Measurements from ENCODE around the gene DESI2. TPM values are rescaled to one million over a fixed set of nuclear protein-coding genes. Genes with fewer than 3 reads are reported as not detected.

Gene DESI2
- total RNA-seq, 3 donors from 2014 or later = 27.5 to 36.3 (median 31.1) TPM

DNA sequence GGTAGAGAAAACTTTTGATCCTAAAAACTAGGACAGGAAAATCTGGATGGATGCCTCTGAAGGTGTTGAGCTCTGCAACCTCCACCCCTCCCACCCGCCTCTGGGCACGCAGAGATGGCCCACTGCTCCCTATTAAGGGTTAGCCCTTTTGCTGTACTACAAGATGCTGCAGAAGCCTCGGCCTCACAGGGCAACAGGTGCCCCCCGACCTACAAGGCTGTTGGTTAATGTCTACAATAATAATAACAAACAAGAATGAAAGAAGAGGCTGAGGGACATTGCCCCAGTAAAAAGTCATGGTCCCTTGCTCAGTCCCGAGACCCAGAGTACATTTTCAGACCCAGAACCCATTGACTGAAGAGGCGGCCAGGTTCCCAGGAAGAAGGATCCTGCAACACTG lies 7.5 kb upstream of the DESI2 start:
- H3K4me3 ChIP-seq = no peak overlapping the region
- H3K9me3 ChIP-seq = no peaks in the 10 kb centered on the region
- H3K27ac ChIP-seq = no peak overlapping the region
- intact Hi-C loops (cut with DNase I; ENCODE audit: low total_unique reads) = no loop called here
- DNase-seq (ENCODE audit: low spot score in 2 of 2) = no peak
- H3K4me1 ChIP-seq = no peaks in the 10 kb centered on the region
- TF ChIP-seq POLR2AphosphoS5 (IDR thresholded peaks at IDR 0.05) (no peak), POLR2A (IDR thresholded peaks at IDR 0.05) (no peak)
- TF ChIP-seq, protein P1, sequence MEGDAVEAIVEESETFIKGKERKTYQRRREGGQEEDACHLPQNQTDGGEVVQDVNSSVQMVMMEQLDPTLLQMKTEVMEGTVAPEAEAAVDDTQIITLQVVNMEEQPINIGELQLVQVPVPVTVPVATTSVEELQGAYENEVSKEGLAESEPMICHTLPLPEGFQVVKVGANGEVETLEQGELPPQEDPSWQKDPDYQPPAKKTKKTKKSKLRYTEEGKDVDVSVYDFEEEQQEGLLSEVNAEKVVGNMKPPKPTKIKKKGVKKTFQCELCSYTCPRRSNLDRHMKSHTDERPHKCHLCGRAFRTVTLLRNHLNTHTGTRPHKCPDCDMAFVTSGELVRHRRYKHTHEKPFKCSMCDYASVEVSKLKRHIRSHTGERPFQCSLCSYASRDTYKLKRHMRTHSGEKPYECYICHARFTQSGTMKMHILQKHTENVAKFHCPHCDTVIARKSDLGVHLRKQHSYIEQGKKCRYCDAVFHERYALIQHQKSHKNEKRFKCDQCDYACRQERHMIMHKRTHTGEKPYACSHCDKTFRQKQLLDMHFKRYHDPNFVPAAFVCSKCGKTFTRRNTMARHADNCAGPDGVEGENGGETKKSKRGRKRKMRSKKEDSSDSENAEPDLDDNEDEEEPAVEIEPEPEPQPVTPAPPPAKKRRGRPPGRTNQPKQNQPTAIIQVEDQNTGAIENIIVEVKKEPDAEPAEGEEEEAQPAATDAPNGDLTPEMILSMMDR (IDR thresholded peaks at IDR 0.05) = no peak
- no peaks in the 10 kb centered on the region for H3K27me3 ChIP-seq
- no peaks in the 10 kb centered on the region for H3K36me3 ChIP-seq

DNA sequence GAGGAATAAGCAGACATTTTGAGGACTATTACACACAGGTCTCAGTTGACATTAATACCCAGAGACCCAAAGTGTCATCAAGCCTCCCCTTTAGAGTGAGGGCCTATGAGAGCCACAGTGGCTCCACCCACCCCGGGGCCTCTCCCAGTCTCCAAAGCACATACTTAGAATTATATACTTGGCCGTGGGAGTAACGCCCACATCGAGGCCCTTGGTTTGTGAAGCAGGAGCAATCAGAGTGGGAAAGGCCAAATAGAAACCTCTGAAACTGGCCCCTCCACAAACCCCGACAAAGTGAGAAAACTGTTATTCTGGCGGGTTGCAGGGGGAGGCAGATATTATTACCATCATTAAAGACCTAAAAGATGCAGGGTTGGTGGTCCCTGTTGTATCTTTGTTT lies 7.0 kb upstream of the DESI2 start:
- no peaks in the 10 kb centered on the region for H3K4me1 ChIP-seq
- H3K4me3 ChIP-seq = no peak overlapping the region
- no peaks in the 10 kb centered on the region for H3K36me3 ChIP-seq
- H3K9me3 ChIP-seq = no peaks in the 10 kb centered on the region
- no peak for TF ChIP-seq POLR2A (IDR thresholded peaks at IDR 0.05)
- TF ChIP-seq, protein P1 (IDR thresholded peaks at IDR 0.05) = no peak
- TF ChIP-seq POLR2AphosphoS5 (IDR thresholded peaks at IDR 0.05) = no peak
- H3K27ac ChIP-seq = no peak overlapping the region
- H3K27me3 ChIP-seq = no peaks in the 10 kb centered on the region
- intact Hi-C loops (cut with DNase I; ENCODE audit: low total_unique reads) = no loop called here
- no peak for DNase-seq (ENCODE audit: low spot score in 2 of 2)

DNA sequence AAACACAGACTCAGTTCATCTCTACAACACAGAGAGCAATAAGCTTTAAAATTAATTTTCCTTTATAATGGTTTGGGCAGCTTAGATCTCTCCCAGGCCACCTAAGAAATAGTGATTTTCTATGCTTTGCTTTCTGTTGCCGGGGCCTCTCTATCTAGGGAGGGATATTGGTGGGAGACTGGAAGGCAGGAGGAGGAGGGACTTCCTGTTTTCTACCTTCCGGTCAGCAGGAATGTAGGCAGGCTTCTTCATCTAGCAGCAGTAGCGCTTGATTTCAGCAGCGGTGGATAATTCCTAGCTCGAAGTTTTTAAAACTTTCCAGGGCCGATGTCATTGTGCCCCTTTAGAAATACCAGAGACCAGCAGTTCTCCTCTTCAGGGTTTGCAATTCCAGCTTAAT lies 5.1 kb upstream of the DESI2 start:
- H3K27me3 ChIP-seq = no peaks in the 10 kb centered on the region
- TF ChIP-seq POLR2AphosphoS5 (IDR thresholded peaks at IDR 0.05) (no peak), POLR2A (IDR thresholded peaks at IDR 0.05) (no peak)
- TF ChIP-seq, protein P1 (IDR thresholded peaks at IDR 0.05) = no peak
- no peak overlapping the region for H3K4me3 ChIP-seq
- intact Hi-C loops (cut with DNase I; ENCODE audit: low total_unique reads) = no loop called here
- H3K36me3 ChIP-seq = no peaks in the 10 kb centered on the region
- H3K4me1 ChIP-seq = no peaks in the 10 kb centered on the region
- no peak for DNase-seq (ENCODE audit: low spot score in 2 of 2)
- H3K9me3 ChIP-seq = no peaks in the 10 kb centered on the region
- no peak overlapping the region for H3K27ac ChIP-seq

DNA sequence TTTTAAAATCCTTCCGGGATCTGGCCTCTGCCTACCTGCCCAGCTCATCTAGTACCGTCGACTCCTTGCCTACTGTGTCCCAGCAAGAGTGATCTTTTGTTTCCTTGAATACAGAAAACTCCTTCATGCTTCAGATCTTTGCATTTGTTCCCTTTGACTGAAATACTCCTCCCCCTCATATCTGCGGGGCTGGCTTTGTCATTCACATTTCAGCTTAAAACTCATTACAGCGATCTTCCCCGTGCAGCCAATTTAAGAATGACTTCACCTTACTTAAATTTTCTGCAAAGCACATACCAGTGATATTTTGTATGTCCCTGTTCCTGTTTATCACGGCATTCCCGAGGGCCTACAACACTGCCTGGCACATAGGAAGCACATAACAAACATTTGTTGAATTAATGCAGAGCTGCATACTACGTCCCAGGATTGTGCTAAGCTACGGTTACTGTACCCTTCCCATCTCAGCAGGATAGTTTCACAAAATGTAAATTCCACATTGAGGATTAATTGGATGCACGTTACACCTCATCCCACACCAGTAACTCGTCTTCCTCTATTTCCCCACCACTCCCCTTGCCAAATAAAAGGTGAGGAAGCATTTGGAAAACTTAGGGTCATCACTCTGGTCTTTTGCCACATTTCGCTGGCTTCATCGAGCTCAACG lies 837 bp upstream of the DESI2 start:
- H3K27me3 ChIP-seq = no peaks in the 10 kb centered on the region
- no peaks in the 10 kb centered on the region for H3K9me3 ChIP-seq
- TF ChIP-seq POLR2AphosphoS5 (IDR thresholded peaks at IDR 0.05) (peak in 1 of 3 donors; percentile 6), POLR2A (IDR thresholded peaks at IDR 0.05) (no peak)
- H3K36me3 ChIP-seq = no peaks in the 10 kb centered on the region
- intact Hi-C loops (cut with DNase I; ENCODE audit: low total_unique reads) = no loop called here
- H3K4me3 ChIP-seq = peak overlapping the region; percentile 85 to 95 (median 92)
- peak overlapping the region; percentile 95 to 96 for H3K27ac ChIP-seq
- no peak for DNase-seq (ENCODE audit: low spot score in 2 of 2)
- no peaks in the 10 kb centered on the region for H3K4me1 ChIP-seq

DNA sequence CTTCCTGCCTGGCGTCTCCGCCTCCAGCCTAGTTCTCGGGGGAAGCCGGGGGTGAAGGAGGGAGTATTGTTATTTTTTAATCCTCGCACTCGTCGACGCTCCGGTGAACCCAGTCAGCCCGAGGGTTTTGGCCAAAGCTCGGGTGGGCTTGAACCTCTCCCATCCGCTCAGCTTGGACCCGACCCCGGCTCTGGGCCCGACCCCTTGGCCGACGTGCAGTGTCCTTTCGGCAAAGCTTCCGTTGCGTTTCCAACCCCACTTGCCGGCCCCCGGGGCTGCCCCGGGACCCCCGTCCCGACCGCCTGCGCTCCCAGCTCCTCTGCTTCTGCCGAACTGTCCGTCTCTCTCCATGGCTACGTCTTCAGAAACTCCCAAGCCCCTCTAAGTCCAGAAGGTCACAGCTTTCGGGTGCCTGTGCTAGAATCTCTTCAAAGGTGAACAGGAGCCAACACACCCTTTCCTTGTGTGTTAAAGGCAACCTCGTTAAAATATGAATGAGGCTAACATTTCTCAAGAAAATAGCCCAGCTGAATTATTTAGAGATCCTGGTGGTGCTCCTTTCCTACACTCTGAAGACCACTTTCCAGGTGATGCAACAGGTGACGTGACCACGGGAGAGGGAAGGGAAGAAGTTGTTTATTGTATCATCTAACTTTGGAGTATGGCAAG lies 647 bp downstream of the DESI2 start:
- intact Hi-C loops (cut with DNase I; ENCODE audit: low total_unique reads) = no loop called here
- H3K27me3 ChIP-seq = no peaks in the 10 kb centered on the region
- no peak for DNase-seq (ENCODE audit: low spot score in 2 of 2)
- H3K4me1 ChIP-seq = no peaks in the 10 kb centered on the region
- no peaks in the 10 kb centered on the region for H3K9me3 ChIP-seq
- peak overlapping the region; percentile 85 to 95 (median 92) for H3K4me3 ChIP-seq
- no peak for TF ChIP-seq POLR2A (IDR thresholded peaks at IDR 0.05)
- TF ChIP-seq, protein P1 (IDR thresholded peaks at IDR 0.05) = no peak
- TF ChIP-seq POLR2AphosphoS5 (IDR thresholded peaks at IDR 0.05) = no peak
- H3K36me3 ChIP-seq = no peaks in the 10 kb centered on the region
- peak overlapping the region; percentile 95 to 96 for H3K27ac ChIP-seq

Data from breast epithelium (tissue), 4 donors.